K562 (cell line): Measurements from ENCODE around the gene DDAH1. TPM values are rescaled to one million over a fixed set of nuclear protein-coding genes. Genes with fewer than 3 reads are reported as not detected.

Experiments used
- ATAC-seq: fragments of 200-7000 bp; cut with Tn5 transposase; 3 replicates; pipeline ENCODE4 v1.9.1; 2020; ENCODE audit warnings: moderate library complexity
- BruUV-seq: library from RNA; stranded (reverse); fragments of 400-500 nt; replicated peaks from 2 replicates; lab custom pipeline; 2021; lab: Mats Ljungman, UMichigan
- CTCF ChIA-PET: fragments of 300-600 bp; formaldehyde crosslinking; extraction: SDS; loops from one replicate; lab custom pipeline; 2021; ENCODE audit warnings: low intra/inter-chr PET ratio; lab: Yijun Ruan, JAX
- POLR2A ChIA-PET: fragments of 300-600, 350-650 bp; sonication (Branson Sonifier 250); formaldehyde crosslinking; extraction: SDS; loops from one replicate; lab custom pipeline; 2021; ENCODE audit warnings: antibody characterized with exemption, inconsistent platforms; lab: Yijun Ruan, JAX
- DNase-seq, 4 experiments: peaks; one replicate each; pipeline versions ENCODE4 v3.0.0 to v3.0.0-alpha.2; 2011 to 2018; ENCODE audit warnings: low spot score in 3 of 4, mixed read lengths in 3 of 4; ENCODE audit errors: extremely low read depth in 1 of 4
- FAIRE-seq: peaks from 2 replicates; lab custom pipeline; 2011; peaks lifted over from hg19 to GRCh38; lab: Jason Lieb, UNC
- H2AFZ ChIP-seq: 2 replicates; pipeline ENCODE4 v1.6.0; 2011; ENCODE audit warnings: low read depth, low read length, control low read depth, inconsistent platforms
- H3K27ac ChIP-seq: fragments of 200-600 bp; 3 replicates; pipeline ENCODE4 v1.8.0; 2011; ENCODE audit warnings: low read depth, mild to moderate bottlenecking, control low read depth, inconsistent platforms, low read length, moderate library complexity, mixed read lengths; ENCODE audit errors: extremely low read depth
- H3K27me3 ChIP-seq, 2 experiments: fragments of 300-600 bp in 1 of 2; 2 replicates in 1 of 2; 3 replicates in 1 of 2; pipeline versions ENCODE4 v1.6.0 to v1.8.0; 2011; ENCODE audit warnings: inconsistent platforms in 2 of 2, low read length in 2 of 2, mild to moderate bottlenecking in 1 of 2, mixed read lengths in 1 of 2, moderate library complexity in 1 of 2; ENCODE audit not compliant: control insufficient read depth in 2 of 2, insufficient read depth in 2 of 2
- H3K36me3 ChIP-seq: fragments of 300-600 bp; 3 replicates; pipeline ENCODE4 v1.8.0; 2011; ENCODE audit warnings: mild to moderate bottlenecking, low read length, inconsistent platforms; ENCODE audit not compliant: control insufficient read depth, insufficient read depth
- H3K4me1 ChIP-seq, 2 experiments: fragments of 200-600 bp in 1 of 2; replicated peaks in 1 of 2; 2 replicates in 1 of 2; 3 replicates in 1 of 2; pipeline versions ENCODE4 v1.5.1 to v1.8.0; 2011; ENCODE audit warnings: inconsistent platforms in 2 of 2, low read length in 2 of 2, mild to moderate bottlenecking in 1 of 2, mixed read lengths in 1 of 2, moderate library complexity in 1 of 2; ENCODE audit not compliant: control insufficient read depth in 2 of 2, insufficient read depth in 2 of 2
- H3K4me2 ChIP-seq: 2 replicates; pipeline ENCODE4 v1.6.1; 2011; ENCODE audit warnings: low read length, control low read depth, inconsistent platforms, mixed read lengths; ENCODE audit not compliant: insufficient read depth
- H3K4me3 ChIP-seq: fragments of 200-600 bp; sonication (generic), shearing (Covaris generic); 2 replicates; pipeline ENCODE4 v1.5.1; 2016; ENCODE audit warnings: control low read depth, inconsistent platforms
- H3K79me2 ChIP-seq: fragments of 200-600 bp; 3 replicates; pipeline ENCODE4 v1.8.0; 2011; ENCODE audit warnings: low read length, inconsistent platforms; ENCODE audit not compliant: control insufficient read depth, insufficient read depth
- H3K9ac ChIP-seq, 2 experiments: 2 replicates each; pipeline versions ENCODE4 v1.6.0 to v1.6.1; 2011; ENCODE audit warnings: low read depth in 2 of 2, low read length in 2 of 2, control low read depth in 1 of 2, inconsistent platforms in 1 of 2, mild to moderate bottlenecking in 1 of 2, mixed read lengths in 1 of 2; ENCODE audit not compliant: insufficient read depth in 1 of 2
- H3K9me1 ChIP-seq: one replicate; pipeline ENCODE4 v1.6.0; 2011; ENCODE audit warnings: inconsistent platforms, mild to moderate bottlenecking, low read length, moderate library complexity; ENCODE audit not compliant: control insufficient read depth, insufficient read depth
- H3K9me3 ChIP-seq: replicated peaks from 2 replicates; pipeline ENCODE4 v1.5.1; 2011; ENCODE audit warnings: low read depth, low read length, inconsistent platforms; ENCODE audit not compliant: control insufficient read depth, insufficient read depth
- H4K20me1 ChIP-seq: replicated peaks from 2 replicates; pipeline ENCODE4 v1.6.1; 2011; ENCODE audit warnings: low read length, inconsistent platforms, mixed read lengths; ENCODE audit not compliant: control insufficient read depth, insufficient read depth
- MYNN ChIP-seq, 2 experiments: sonication (generic); formaldehyde crosslinking in 1 of 2; IDR thresholded peaks; 2 replicates each; pipeline versions ENCODE4 v1.5.0 to v1.6.1; 2016 to 2020; ENCODE audit warnings: antibody characterized with exemption in 1 of 2, missing genetic modification reagents in 1 of 2
- PBX2 ChIP-seq, 2 experiments: IDR thresholded peaks in 1 of 2; conservative IDR thresholded peaks in 1 of 2; 2 replicates each; pipeline ENCODE4 v1.6.1; 2016; ENCODE audit warnings: low read depth in 2 of 2, mild to moderate bottlenecking in 1 of 2, missing compliant biosample characterization in 1 of 2, missing genetic modification characterization in 1 of 2, moderate library complexity in 1 of 2
- RFX1 ChIP-seq: fragments of 450-650 bp; IDR thresholded peaks from 2 replicates; pipeline ENCODE4 v1.6.1; 2016; ENCODE audit warnings: mild to moderate bottlenecking, moderate library complexity
- ZC3H8 ChIP-seq: fragments of 450-650 bp; IDR thresholded peaks from 2 replicates; pipeline ENCODE4 v1.6.1; 2017
- ZNF274 ChIP-seq: IDR thresholded peaks from 2 replicates; pipeline ENCODE4 v1.6.1; 2011; ENCODE audit warnings: low read depth, mild to moderate bottlenecking, low read length, moderate library complexity, borderline replicate concordance
- ZSCAN32 ChIP-seq: fragments of 450-650 bp; formaldehyde crosslinking; IDR thresholded peaks from 2 replicates; pipeline ENCODE4 v1.4.0; 2020; ENCODE audit warnings: mild to moderate bottlenecking, moderate library complexity
- WGBS: fragments of 100-300 bp; shearing (Covaris generic); methylation state at CpG from one replicate; pipeline ENCODE4 v1.1.6; 2016; ENCODE audit warnings: low coverage, mixed read lengths; ENCODE audit not compliant: insufficient coverage; ENCODE audit errors: missing lambda C conversion rate; 5-methylcytosine and 5-hydroxymethylcytosine counted together
- in situ Hi-C: fragments of 300-500 bp; cut with MboI; formaldehyde crosslinking; loops from 4 replicates; pipeline ENCODE4 v1.15.0; 2018; ENCODE audit warnings: inconsistent platforms, mixed read lengths
- intact Hi-C: fragments of 100-400 bp; cut with micrococcal nuclease; formaldehyde crosslinking; loops from 2 replicates; pipeline ENCODE4 v1.14.2; 2022
- polyA plus RNA-seq, 8 experiments: library from polyadenylated mRNA; depleted of rRNA in 4 of 8; stranded (reverse) in 5 of 8; unstranded in 3 of 8; fragments of >200 nt; fragmentation: Nextera tagmentation in 2 of 8; fragmentation: Illumina TruSeq in 1 of 8; extraction: Ambion mirVana in 2 of 8; extraction: Trizol in 1 of 8; gene quantifications; 2 replicates each; pipeline versions ENCODE4 v1.2.1 to v1.2.3, GENCODE V29; 2011 to 2014; ENCODE audit warnings: inconsistent platforms in 1 of 8, missing spikeins in 1 of 8
- total RNA-seq, 7 experiments: library from RNA; depleted of rRNA in 6 of 7; stranded (reverse); fragments of >200 nt in 6 of 7; fragmentation: Illumina TruSeq in 2 of 7; extraction: Trizol in 2 of 7; gene quantifications; 2 replicates each; pipeline versions ENCODE4 v1.2.1 to v1.2.3, GENCODE V29; 2011 to 2021; ENCODE audit warnings: low replicate concordance in 1 of 7
- TF ChIP-seq, protein P1 (sequence below): sonication (generic); formaldehyde crosslinking; IDR thresholded peaks from 2 replicates; pipeline ENCODE4 v1.5.0; 2020; ENCODE audit warnings: missing genetic modification reagents

The DDAH1 gene
- total and polyA plus RNA-seq, 9 of the 15 experiments (the other 6 are each of a cell fraction or from before 2014, with no cell fraction given) = 0.04 to 0.24 (median 0.10) TPM

GRCh38 chr1:85313888-85314696 is 150.9 kb downstream of the DDAH1 start (continued):
- TF ChIP-seq PBX2 (CRISPR knock-in tag; IDR thresholded peaks at IDR 0.05; ENCODE audit: low read depth) = no peak
- TF ChIP-seq PBX2 (tag; conservative IDR thresholded peaks at IDR 0.05; ENCODE audit: low read depth) = no peak
- TF ChIP-seq, all 486 proteins: peak for 0

GRCh38 chr1:85311818-85312217 is 153.1 kb downstream of the DDAH1 start:
- TF ChIP-seq ZNF274 = no peak
- no peak for TF ChIP-seq ZSCAN32
- TF ChIP-seq ZC3H8 = no peak
- TF ChIP-seq MYNN (IDR thresholded peaks at IDR 0.05) = no peak
- no peak for TF ChIP-seq MYNN (CRISPR knock-in tag; IDR thresholded peaks at IDR 0.05)
- TF ChIP-seq, protein P1, sequence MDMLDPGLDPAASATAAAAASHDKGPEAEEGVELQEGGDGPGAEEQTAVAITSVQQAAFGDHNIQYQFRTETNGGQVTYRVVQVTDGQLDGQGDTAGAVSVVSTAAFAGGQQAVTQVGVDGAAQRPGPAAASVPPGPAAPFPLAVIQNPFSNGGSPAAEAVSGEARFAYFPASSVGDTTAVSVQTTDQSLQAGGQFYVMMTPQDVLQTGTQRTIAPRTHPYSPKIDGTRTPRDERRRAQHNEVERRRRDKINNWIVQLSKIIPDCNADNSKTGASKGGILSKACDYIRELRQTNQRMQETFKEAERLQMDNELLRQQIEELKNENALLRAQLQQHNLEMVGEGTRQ (CRISPR knock-in tag) = no peak
- TF ChIP-seq RFX1 = no peak
- WGBS = 0% methylated on average over 2 of the region's 2 CpGs
- FAIRE-seq = no peak
- Histone ChIP-seq H4K20me1 (no peaks in the 10 kb centered on the region), H3K36me3 (no peaks in the 10 kb centered on the region), H3K9me1 (no peaks in the 10 kb centered on the region), H3K4me2 (no peak overlapping the region), H3K4me1 (no peaks in the 10 kb centered on the region), H3K27me3 (peaks cover 4 to 13% of the 10 kb centered on the region in 2 experiments; a peak in 2 of 5 replicates), H3K4me3 (no peak overlapping the region), H3K27ac (no peak overlapping the region), H2AFZ (no peak overlapping the region), H3K9ac (no peak overlapping the region), H3K79me2 (no peaks in the 10 kb centered on the region), H3K9me3 (no peaks in the 10 kb centered on the region)
- BruUV-seq = no TSS peak
- no peak for DNase-seq
- POLR2A ChIA-PET = no interaction called here
- ATAC-seq = no peak
- intact Hi-C loops (no loop called here), in situ Hi-C loops (no loop called here)
- CTCF ChIA-PET = no interaction called here
